H1 (cell line): ENCODE measurements around the gene SHMT2. TPM values are rescaled to one million over a fixed set of nuclear protein-coding genes. Genes with fewer than 3 reads are reported as not detected.

ENCODE experiments used
- JUND ChIP-seq: IDR thresholded peaks from 2 replicates; pipeline ENCODE4 v1.6.1; 2011; ENCODE audit warnings: mild to moderate bottlenecking, improper control_type of control experiment, low read length
- polyA plus RNA-seq, 7 experiments: library from polyadenylated mRNA; depleted of rRNA in 3 of 7; stranded (reverse) in 5 of 7; unstranded in 2 of 7; fragments of >200 nt in 5 of 7; fragments of 200-250 nt in 2 of 7; gene quantifications; 1 replicate in 5 of 7; 2 replicates in 1 of 7; 4 replicates in 1 of 7; pipeline versions ENCODE4 v1.2.1 to v1.2.3, GENCODE V29; 2011 to 2013; ENCODE audit warnings: missing spikeins in 2 of 7, mixed read lengths in 2 of 7
- total RNA-seq: library from RNA; stranded (reverse); fragmentation: NEBNext Ultra II Directional; extraction: Animal tissue kit (Norgen Biotek cat#: 25700); gene quantifications from 2 replicates; pipeline ENCODE4 v1.2.1, GENCODE V29; 2021

SHMT2 gene
- total and polyA plus RNA-seq, 2 of the 8 experiments (the other 6 are each of a cell fraction or from before 2014, with no cell fraction given), result 274 to 520 TPM

GRCh38 chr12:57196956-57197355, 32.6 kb upstream of the SHMT2 start (continued):
- TF ChIP-seq JUND, result no peak
